Hepatocyte (in vitro differentiated cells): ENCODE results near the gene HRH1.

Experiments
- CTCF ChIP-seq: fragments of 200-600 bp; sonication (generic); IDR thresholded peaks from 2 replicates; pipeline ENCODE4 v1.5.1; 2016; ENCODE audit warnings: antibody characterized with exemption, mild to moderate bottlenecking; ENCODE audit not compliant: poor library complexity
- EZH2 ChIP-seq: fragments of 200-600 bp; sonication (generic); IDR thresholded peaks from 2 replicates; pipeline ENCODE4 v1.6.1; 2016; ENCODE audit warnings: antibody characterized with exemption, mild to moderate bottlenecking, borderline replicate concordance
- EZH2phosphoT487 ChIP-seq: fragments of 200-600 bp; sonication (generic); IDR thresholded peaks from one replicate; pipeline ENCODE4 v1.6.1; 2018; ENCODE audit warnings: antibody characterized with exemption, mild to moderate bottlenecking, low read depth, moderate library complexity; ENCODE audit not compliant: unreplicated experiment, severe bottlenecking

GRCh38 chr3:11118181-11118682 is 36.1 kb upstream of the HRH1 start:
- TF ChIP-seq CTCF (no peak), EZH2phosphoT487 (no peak), EZH2 (no peak)
